GM12875 (cell line): ENCODE data around the gene BNC2.

Experiments
- H3K4me3 ChIP-seq: one replicate; pipeline ENCODE4 v1.5.1; 2011; ENCODE audit warnings: low read depth, low read length, control low read depth
- CTCF ChIP-seq: IDR thresholded peaks from 2 replicates; pipeline ENCODE4 v1.5.1; 2011; ENCODE audit warnings: low read depth, mild to moderate bottlenecking, control low read depth, inconsistent platforms, low read length, moderate library complexity, borderline replicate concordance; ENCODE audit not compliant: insufficient read depth

The BNC2 gene

GRCh38 chr9:16626577-16627130, 243.8 kb downstream of the BNC2 start:
- H3K4me3 ChIP-seq = no peak overlapping the region
- TF ChIP-seq CTCF = no peak

- no peak overlapping the region for H3K4me3 ChIP-seq
- no peak for TF ChIP-seq CTCF
Measured at GRCh38 chr9:16625811-16626210, 244.7 kb downstream of the BNC2 start.

GRCh38 chr9:16625161-16625631, 245.3 kb downstream of the BNC2 start:
- H3K4me3 ChIP-seq = no peak overlapping the region
- no peak for TF ChIP-seq CTCF

GRCh38 chr9:16624744-16625117, 245.7 kb downstream of the BNC2 start:
- no peak for TF ChIP-seq CTCF
- H3K4me3 ChIP-seq = no peak overlapping the region

GRCh38 chr9:16623989-16624743, 246.3 kb downstream of the BNC2 start:
- no peak for TF ChIP-seq CTCF
- H3K4me3 ChIP-seq = no peak overlapping the region

- no peak overlapping the region for H3K4me3 ChIP-seq
- no peak for TF ChIP-seq CTCF
Measured at GRCh38 chr9:16622541-16622940, 247.9 kb downstream of the BNC2 start.
